HL-60 (cell line): ENCODE data around the gene TARS2.
A peak's percentile ranks its signal among the peaks of the same experiment; 100 is the strongest.

Experiments
- DNase-seq, 2 experiments: peaks; one replicate each; pipeline ENCODE4 v3.0.0-alpha.2; 2010 to 2020; ENCODE audit warnings: low read depth in 1 of 2, low spot score in 1 of 2
- H3K27ac ChIP-seq: fragments of 250-450 bp; sonication (Bioruptor Pico); replicated peaks from 2 replicates; pipeline ENCODE4 v1.5.1; 2020; ENCODE audit warnings: mild to moderate bottlenecking, moderate library complexity
- H3K27me3 ChIP-seq: fragments of 250-450 bp; sonication (Bioruptor Pico); 2 replicates; pipeline ENCODE4 v1.5.1; 2021; ENCODE audit warnings: mild to moderate bottlenecking, moderate library complexity; ENCODE audit not compliant: insufficient read depth, poor library complexity, severe bottlenecking
- H3K4me3 ChIP-seq: replicated peaks from 2 replicates; pipeline ENCODE4 v1.5.1; 2011; ENCODE audit warnings: mild to moderate bottlenecking, control low read depth, low read length; ENCODE audit not compliant: insufficient read depth
- CTCF ChIP-seq: IDR thresholded peaks from one replicate; pipeline ENCODE4 v1.5.1; 2011; ENCODE audit warnings: low read length, control low read depth, inconsistent platforms; ENCODE audit not compliant: insufficient read depth
- GABPA ChIP-seq: IDR thresholded peaks from 2 replicates; pipeline ENCODE4 v1.6.1; 2012; ENCODE audit warnings: low read depth
- POLR2AphosphoS5 ChIP-seq: IDR thresholded peaks from 2 replicates; pipeline ENCODE4 v1.6.1; 2012; ENCODE audit warnings: low read depth
- REST ChIP-seq: IDR thresholded peaks from 2 replicates; pipeline ENCODE4 v1.6.1; 2012; ENCODE audit warnings: low read depth; ENCODE audit not compliant: insufficient replicate concordance
- SPI1 ChIP-seq: IDR thresholded peaks from 2 replicates; pipeline ENCODE4 v1.6.1; 2012; ENCODE audit warnings: low read depth, mild to moderate bottlenecking, borderline replicate concordance

Gene TARS2

GRCh38 chr1:150549496-150550221 lies 62.4 kb downstream of the TARS2 start:
- H3K27me3 ChIP-seq, result no peaks in the 10 kb centered on the region
- H3K4me3 ChIP-seq, result peak overlapping the region; percentile 50; the same call in 1 of the 2 replicates
- TF ChIP-seq GABPA (no peak), REST (no peak), SPI1 (no peak), CTCF (no peak), POLR2AphosphoS5 (no peak)
- no peak for DNase-seq
- no peak overlapping the region for H3K27ac ChIP-seq

- DNase-seq, result no peak
These were observed 63.2 kb downstream of the TARS2 start for GRCh38 chr1:150550222-150551050.

More at GRCh38 chr1:150550222-150551050, 63.2 kb downstream of the TARS2 start:
- H3K27me3 ChIP-seq, result no peaks in the 10 kb centered on the region
- no peak overlapping the region for H3K27ac ChIP-seq
- no peak for TF ChIP-seq POLR2AphosphoS5
- no peak for TF ChIP-seq REST
- no peak for TF ChIP-seq GABPA
- no peak for TF ChIP-seq SPI1
- TF ChIP-seq CTCF, result no peak
- no peak overlapping the region for H3K4me3 ChIP-seq
